Tibial nerve (tissue), 4 donors: ENCODE results near the gene RAB3B. TPM values are rescaled to one million over a fixed set of nuclear protein-coding genes. Genes with fewer than 3 reads are reported as not detected.
A peak's percentile ranks its signal among the peaks of the same experiment; 100 is the strongest.

ENCODE experiments used
- DNase-seq, 2 donors: peaks; one replicate each; pipeline ENCODE4 v3.0.0-alpha.2; 2019; ENCODE audit warnings: low spot score in 2 of 2
- H3K27ac ChIP-seq, 4 donors: fragments of 200-600 bp; sonication (generic) in 3 of 4; one replicate each; pipeline ENCODE4 v1.5.1; 2017 to 2019; ENCODE audit warnings: mild to moderate bottlenecking in 1 of 4
- H3K27me3 ChIP-seq, 2 donors: fragments of 200-600 bp; sonication (generic) in 1 of 2; one replicate each; pipeline versions ENCODE4 v1.5.1 to v1.6.0; 2017 to 2019
- H3K36me3 ChIP-seq, 3 donors: fragments of 200-600 bp; sonication (generic); one replicate each; pipeline ENCODE4 v1.5.1; 2018 to 2019
- H3K4me1 ChIP-seq, 4 donors: fragments of 200-600 bp; sonication (generic) in 3 of 4; one replicate each; pipeline ENCODE4 v1.5.1; 2017 to 2019
- H3K4me3 ChIP-seq, 4 donors: fragments of 200-600 bp; sonication (generic) in 3 of 4; one replicate each; pipeline ENCODE4 v1.5.1; 2017 to 2019; ENCODE audit warnings: mild to moderate bottlenecking in 1 of 4, moderate library complexity in 1 of 4
- H3K9me3 ChIP-seq, 4 donors: fragments of 200-600 bp; sonication (generic) in 3 of 4; one replicate each; pipeline ENCODE4 v1.5.1; 2017 to 2019
- EP300 ChIP-seq, 2 donors: sonication (generic); formaldehyde crosslinking; IDR thresholded peaks; one replicate each; pipeline ENCODE4 v1.6.1; 2017; ENCODE audit warnings: antibody characterized with exemption in 2 of 2, mild to moderate bottlenecking in 1 of 2
- POLR2A ChIP-seq, 2 donors: fragments of 450-650 bp; IDR thresholded peaks; one replicate each; pipeline ENCODE4 v1.6.1; 2017; ENCODE audit warnings: antibody characterized with exemption in 2 of 2, mild to moderate bottlenecking in 2 of 2, moderate library complexity in 2 of 2
- WGBS, 2 donors: methylation state at CpG; one replicate each; pipeline ENCODE4 v1.1.5; 2018; 5-methylcytosine and 5-hydroxymethylcytosine counted together
- total RNA-seq, 4 donors: library from RNA; depleted of rRNA; stranded (reverse); fragments of >200 nt; gene quantifications; one replicate each; pipeline ENCODE4 v1.1.0, GENCODE V29; 2016
- TF ChIP-seq, protein P1 (sequence below), 5 experiments: fragments of 200-600 bp in 3 of 5; fragments of 450-650 bp in 2 of 5; sonication (generic) in 3 of 5; IDR thresholded peaks; one replicate each; pipeline ENCODE4 v1.5.1; 2016 to 2019; ENCODE audit warnings: antibody characterized with exemption in 5 of 5, mild to moderate bottlenecking in 3 of 5, moderate library complexity in 2 of 5

The RAB3B gene
- total RNA-seq, 4 donors from 2014 or later: under 0.01 to 0.39 TPM; not detected in 2

DNA sequence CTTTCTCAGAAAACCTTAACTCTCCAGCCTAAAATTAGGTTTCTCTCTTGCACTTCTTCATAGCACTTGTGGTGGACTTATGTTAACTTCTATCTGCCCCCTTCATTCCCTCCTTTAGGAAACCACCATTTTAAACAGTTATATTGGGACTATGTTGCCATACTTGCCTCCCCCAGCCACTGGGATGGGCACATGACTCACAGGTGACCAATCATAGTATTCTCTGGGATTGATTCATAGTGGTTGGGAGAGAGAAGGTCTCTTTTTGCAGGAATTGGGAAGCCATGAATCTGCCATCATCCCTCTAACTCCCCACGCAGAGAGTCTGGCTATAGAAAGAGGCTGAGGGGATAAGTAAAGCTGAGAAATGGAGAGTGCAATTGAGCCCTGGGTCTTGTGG, 61.6 kb downstream of the RAB3B start:
- no peaks in the 10 kb centered on the region for H3K9me3 ChIP-seq
- 62 to 84% methylated on average over 1 of the region's 1 CpG for WGBS, 2 donors
- peaks cover 0 to 7% of the 10 kb centered on the region in 2 donors for H3K27me3 ChIP-seq
- H3K27ac ChIP-seq: no peak overlapping the region
- H3K4me1 ChIP-seq: no peaks in the 10 kb centered on the region
- DNase-seq: no peak
- no peak overlapping the region for H3K4me3 ChIP-seq
- TF ChIP-seq EP300 (IDR thresholded peaks at IDR 0.05) (no peak), POLR2A (IDR thresholded peaks at IDR 0.05) (no peak)
- TF ChIP-seq, protein P1, sequence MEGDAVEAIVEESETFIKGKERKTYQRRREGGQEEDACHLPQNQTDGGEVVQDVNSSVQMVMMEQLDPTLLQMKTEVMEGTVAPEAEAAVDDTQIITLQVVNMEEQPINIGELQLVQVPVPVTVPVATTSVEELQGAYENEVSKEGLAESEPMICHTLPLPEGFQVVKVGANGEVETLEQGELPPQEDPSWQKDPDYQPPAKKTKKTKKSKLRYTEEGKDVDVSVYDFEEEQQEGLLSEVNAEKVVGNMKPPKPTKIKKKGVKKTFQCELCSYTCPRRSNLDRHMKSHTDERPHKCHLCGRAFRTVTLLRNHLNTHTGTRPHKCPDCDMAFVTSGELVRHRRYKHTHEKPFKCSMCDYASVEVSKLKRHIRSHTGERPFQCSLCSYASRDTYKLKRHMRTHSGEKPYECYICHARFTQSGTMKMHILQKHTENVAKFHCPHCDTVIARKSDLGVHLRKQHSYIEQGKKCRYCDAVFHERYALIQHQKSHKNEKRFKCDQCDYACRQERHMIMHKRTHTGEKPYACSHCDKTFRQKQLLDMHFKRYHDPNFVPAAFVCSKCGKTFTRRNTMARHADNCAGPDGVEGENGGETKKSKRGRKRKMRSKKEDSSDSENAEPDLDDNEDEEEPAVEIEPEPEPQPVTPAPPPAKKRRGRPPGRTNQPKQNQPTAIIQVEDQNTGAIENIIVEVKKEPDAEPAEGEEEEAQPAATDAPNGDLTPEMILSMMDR (IDR thresholded peaks at IDR 0.05): no peak
- H3K36me3 ChIP-seq: no peaks in the 10 kb centered on the region

DNA sequence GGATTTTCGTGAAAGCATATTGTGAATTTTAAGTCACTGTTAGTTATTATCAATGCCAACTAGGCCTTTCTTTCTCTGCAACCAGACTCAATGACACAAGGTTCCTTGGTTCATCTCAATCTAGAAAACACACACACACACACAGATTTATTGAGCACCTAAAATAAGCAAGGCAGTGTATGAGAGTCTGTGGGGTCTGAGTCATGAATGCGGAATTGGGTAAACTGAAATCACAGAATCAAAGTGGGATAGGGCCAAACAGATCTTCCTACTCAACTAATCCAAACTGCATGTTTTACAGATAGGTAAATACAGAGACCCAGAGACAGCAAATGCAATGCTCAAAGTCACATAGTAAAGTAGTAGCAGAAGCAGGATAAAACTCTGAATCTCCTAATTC, 63.5 kb downstream of the RAB3B start:
- Histone ChIP-seq H3K4me1 (no peaks in the 10 kb centered on the region), H3K27me3 (peaks cover 0 to 7% of the 10 kb centered on the region in 2 donors), H3K27ac (no peak overlapping the region), H3K36me3 (no peaks in the 10 kb centered on the region), H3K9me3 (no peaks in the 10 kb centered on the region), H3K4me3 (no peak overlapping the region)
- DNase-seq: no peak
- TF ChIP-seq, protein P1 (IDR thresholded peaks at IDR 0.05): no peak
- TF ChIP-seq POLR2A (IDR thresholded peaks at IDR 0.05): no peak
- no peak for TF ChIP-seq EP300 (IDR thresholded peaks at IDR 0.05)
- WGBS, 2 donors: 78 to 94% methylated on average over 2 of the region's 2 CpGs

DNA sequence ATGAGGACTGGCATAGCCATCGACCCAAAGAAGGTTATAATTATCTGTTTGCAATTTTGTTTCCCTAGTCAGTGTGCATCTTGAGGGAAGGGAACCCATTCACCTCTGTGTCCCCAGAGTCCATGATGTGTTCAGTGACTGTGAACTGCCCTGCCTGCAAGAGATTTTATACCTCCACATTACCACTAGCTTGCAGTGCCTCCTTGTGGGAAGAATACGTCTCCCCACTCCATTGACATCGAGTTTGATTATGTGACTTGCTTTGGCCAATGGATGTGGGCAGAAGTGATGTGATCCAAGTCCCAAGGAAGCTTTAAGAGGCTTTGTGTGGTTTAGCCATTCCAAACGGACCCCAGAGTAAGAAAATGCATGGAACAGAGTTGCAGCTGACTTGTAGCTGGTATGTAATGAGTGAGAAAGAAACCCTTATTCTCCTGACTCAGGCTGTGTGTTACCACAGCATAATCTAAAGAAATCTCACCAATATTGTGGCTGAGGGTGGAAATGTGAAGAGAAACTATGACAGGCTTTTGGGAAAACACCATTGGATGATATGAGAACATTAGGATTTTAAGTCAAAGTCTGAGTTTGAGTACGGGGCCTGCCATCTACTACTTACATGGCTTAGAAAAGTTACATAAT, 64.2 kb downstream of the RAB3B start:
- WGBS, 2 donors: 62 to 67% methylated on average over 5 of the region's 5 CpGs
- Histone ChIP-seq H3K4me1 (no peaks in the 10 kb centered on the region), H3K27ac (no peak overlapping the region), H3K9me3 (no peaks in the 10 kb centered on the region), H3K4me3 (no peak overlapping the region), H3K27me3 (peaks cover 0 to 7% of the 10 kb centered on the region in 2 donors), H3K36me3 (no peaks in the 10 kb centered on the region)
- DNase-seq: no peak
- TF ChIP-seq, protein P1 (IDR thresholded peaks at IDR 0.05): peak in 1 of 5 experiments; percentile 10
- no peak for TF ChIP-seq EP300 (IDR thresholded peaks at IDR 0.05)

DNA sequence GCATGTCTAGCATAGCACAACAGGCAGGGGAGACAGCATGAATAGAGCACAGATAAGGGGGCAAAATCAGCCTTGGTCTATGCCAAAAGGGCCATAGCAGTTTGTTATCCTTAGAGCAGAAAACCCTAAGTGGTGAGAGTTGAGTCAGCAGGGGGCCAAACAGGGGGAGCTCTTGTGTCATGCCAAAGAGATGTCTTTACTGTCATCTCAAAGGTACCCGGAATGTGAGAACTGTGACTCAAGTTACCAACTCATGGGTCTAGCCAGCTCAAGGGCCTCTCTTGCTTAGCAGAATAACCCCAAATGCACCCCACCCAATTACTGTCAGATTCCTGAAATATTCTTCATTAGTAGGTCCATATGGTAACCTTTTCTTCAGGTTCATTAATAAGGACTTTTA, 66.0 kb downstream of the RAB3B start:
- Histone ChIP-seq H3K4me3 (no peak overlapping the region), H3K27me3 (peaks cover 0 to 7% of the 10 kb centered on the region in 2 donors), H3K36me3 (no peaks in the 10 kb centered on the region), H3K9me3 (no peaks in the 10 kb centered on the region), H3K4me1 (no peaks in the 10 kb centered on the region), H3K27ac (no peak overlapping the region)
- WGBS, 2 donors: 38 to 68% methylated on average over 1 of the region's 1 CpG
- TF ChIP-seq EP300 (IDR thresholded peaks at IDR 0.05) (no peak), POLR2A (IDR thresholded peaks at IDR 0.05) (no peak)
- TF ChIP-seq, protein P1 (IDR thresholded peaks at IDR 0.05): no peak
- no peak for DNase-seq

DNA sequence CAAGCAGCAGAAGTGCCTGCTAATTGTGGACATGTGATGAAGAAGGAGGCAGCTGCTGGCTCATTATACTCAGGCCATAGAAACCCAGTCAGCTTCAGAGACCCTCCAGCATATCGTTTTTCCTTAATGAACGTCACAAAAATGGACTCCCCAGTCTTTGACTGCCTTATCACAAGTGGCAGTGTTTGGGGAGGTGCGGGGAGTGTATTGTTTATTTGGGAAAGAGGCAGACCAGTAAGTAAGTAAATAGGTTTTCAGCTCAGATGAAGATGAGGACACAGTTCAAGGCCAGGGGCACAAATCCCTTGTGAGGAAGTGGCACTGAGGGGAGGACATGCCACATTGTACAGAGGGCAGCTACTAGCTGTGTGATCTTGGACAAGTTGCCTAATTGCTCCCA, 68.5 kb downstream of the RAB3B start:
- no peak for DNase-seq
- H3K36me3 ChIP-seq: no peaks in the 10 kb centered on the region
- no peak overlapping the region for H3K27ac ChIP-seq
- 81 to 86% methylated on average over 3 of the region's 3 CpGs for WGBS, 2 donors
- no peaks in the 10 kb centered on the region for H3K4me1 ChIP-seq
- no peak overlapping the region for H3K4me3 ChIP-seq
- no peak for TF ChIP-seq POLR2A (IDR thresholded peaks at IDR 0.05)
- no peak for TF ChIP-seq EP300 (IDR thresholded peaks at IDR 0.05)
- TF ChIP-seq, protein P1 (IDR thresholded peaks at IDR 0.05): no peak
- H3K27me3 ChIP-seq: peaks cover 0 to 7% of the 10 kb centered on the region in 2 donors
- H3K9me3 ChIP-seq: no peaks in the 10 kb centered on the region
